Measurements from ENCODE around the gene RBMX.

GRCh38 chrX:136863826-136864225 lies 16.7 kb downstream of the RBMX start:
- TF ChIP-seq CTCF (IDR thresholded peaks at IDR 0.05) (no peak), EP300 (IDR thresholded peaks at IDR 0.05) (no peak)

Measured in ovary (tissue), 3 donors.